GM12801 (cell line): ENCODE data around the gene TMED6.

Experiments
- CTCF ChIP-seq: IDR thresholded peaks from one replicate; pipeline ENCODE4 v1.5.1; 2011; ENCODE audit warnings: control low read depth; ENCODE audit not compliant: insufficient read length; ENCODE audit errors: extremely low read depth

TMED6 gene

GRCh38 chr16:69293401-69293800 is 58.2 kb downstream of the TMED6 start:
- no peak for TF ChIP-seq CTCF
